Measurements from ENCODE around the gene COX7A2L. TPM values are rescaled to one million over a fixed set of nuclear protein-coding genes. Genes with fewer than 3 reads are reported as not detected.
"Not testable (repeated sequence)": the region's sequence is repeated elsewhere in the genome, so short reads cannot be mapped to it uniquely, and the experiment has no call there.

COX7A2L gene
- total RNA-seq, 4 donors from 2014 or later, result 98.7 to 129 (median 119) TPM

- Histone ChIP-seq H3K27me3 (no peaks in the 10 kb centered on the region), H3K27ac (no peak overlapping the region), H3K9me3 (no peaks in the 10 kb centered on the region), H3K36me3 (peaks cover 4 to 5% of the 10 kb centered on the region in 2 donors), H3K4me1 (peaks cover 17 to 18% of the 10 kb centered on the region in 2 donors), H3K4me3 (replicated peaks in 1 of 3) (no peak overlapping the region)
- TF ChIP-seq, protein P1, sequence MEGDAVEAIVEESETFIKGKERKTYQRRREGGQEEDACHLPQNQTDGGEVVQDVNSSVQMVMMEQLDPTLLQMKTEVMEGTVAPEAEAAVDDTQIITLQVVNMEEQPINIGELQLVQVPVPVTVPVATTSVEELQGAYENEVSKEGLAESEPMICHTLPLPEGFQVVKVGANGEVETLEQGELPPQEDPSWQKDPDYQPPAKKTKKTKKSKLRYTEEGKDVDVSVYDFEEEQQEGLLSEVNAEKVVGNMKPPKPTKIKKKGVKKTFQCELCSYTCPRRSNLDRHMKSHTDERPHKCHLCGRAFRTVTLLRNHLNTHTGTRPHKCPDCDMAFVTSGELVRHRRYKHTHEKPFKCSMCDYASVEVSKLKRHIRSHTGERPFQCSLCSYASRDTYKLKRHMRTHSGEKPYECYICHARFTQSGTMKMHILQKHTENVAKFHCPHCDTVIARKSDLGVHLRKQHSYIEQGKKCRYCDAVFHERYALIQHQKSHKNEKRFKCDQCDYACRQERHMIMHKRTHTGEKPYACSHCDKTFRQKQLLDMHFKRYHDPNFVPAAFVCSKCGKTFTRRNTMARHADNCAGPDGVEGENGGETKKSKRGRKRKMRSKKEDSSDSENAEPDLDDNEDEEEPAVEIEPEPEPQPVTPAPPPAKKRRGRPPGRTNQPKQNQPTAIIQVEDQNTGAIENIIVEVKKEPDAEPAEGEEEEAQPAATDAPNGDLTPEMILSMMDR (IDR thresholded peaks at IDR 0.05), result no peak
- no peak for TF ChIP-seq POLR2A (IDR thresholded peaks at IDR 0.05)
- intact Hi-C loops (cut with DNase I), result loop anchor here (10.0 kb wide), 1 partner anchor 243 kb away; no protein-coding TSS in a partner anchor
- DNase-seq, result no peak
- WGBS, 2 donors, result 95 to 96% methylated on average over 28 of the region's 28 CpGs
Observed at GRCh38 chr2:42337846-42338566, 23.0 kb downstream of the COX7A2L start.

DNA sequence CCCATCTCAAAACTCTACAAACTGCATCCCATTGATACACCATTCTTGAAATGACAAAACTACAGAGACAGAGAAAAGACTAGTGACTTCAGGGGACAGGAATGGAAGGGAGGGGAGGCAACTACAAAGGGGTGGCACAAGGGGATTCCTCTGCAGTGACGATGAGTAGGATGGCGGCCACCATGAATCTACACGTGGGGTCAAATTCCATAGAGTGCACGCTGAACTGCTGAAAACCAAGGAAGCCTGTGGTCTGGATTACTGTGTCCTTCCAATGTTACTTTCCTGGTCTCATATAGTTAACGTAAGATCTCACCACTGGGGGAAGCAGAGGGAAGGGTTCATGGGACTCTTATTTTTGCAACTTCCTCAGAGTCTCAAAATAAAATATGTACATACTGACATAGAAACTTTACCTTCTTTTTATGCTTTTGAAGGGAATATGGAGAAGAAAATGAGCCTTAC, 23.6 kb downstream of the COX7A2L start:
- Histone ChIP-seq H3K36me3 (peaks cover 4 to 5% of the 10 kb centered on the region in 2 donors), H3K4me3 (replicated peaks in 1 of 3) (no peak overlapping the region), H3K9me3 (no peaks in the 10 kb centered on the region), H3K27ac (no peak overlapping the region), H3K4me1 (peaks cover 12 to 13% of the 10 kb centered on the region in 2 donors), H3K27me3 (no peaks in the 10 kb centered on the region)
- DNase-seq, result no peak
- intact Hi-C loops (cut with DNase I), result loop anchor here (10.0 kb wide), 1 partner anchor 243 kb away; no protein-coding TSS in a partner anchor
- WGBS, 2 donors, result 93 to 97% methylated on average over 5 of the region's 5 CpGs
- TF ChIP-seq POLR2A (IDR thresholded peaks at IDR 0.05), result no peak
- TF ChIP-seq, protein P1 (IDR thresholded peaks at IDR 0.05), result no peak

- WGBS, 2 donors, result 84 to 92% methylated on average over 9 of the region's 9 CpGs
- Histone ChIP-seq H3K9me3 (no peaks in the 10 kb centered on the region), H3K4me1 (peaks cover 3 to 4% of the 10 kb centered on the region in 2 donors), H3K36me3 (peaks cover 4 to 9% of the 10 kb centered on the region in 2 donors), H3K27me3 (no peaks in the 10 kb centered on the region), H3K4me3 (replicated peaks in 1 of 3) (no peak overlapping the region), H3K27ac (no peak overlapping the region)
- DNase-seq, result no peak
- intact Hi-C loops (cut with DNase I), result loop anchor here (10.0 kb wide), 1 partner anchor 242 kb away; no protein-coding TSS in a partner anchor
- no peak for TF ChIP-seq POLR2A (IDR thresholded peaks at IDR 0.05)
- TF ChIP-seq, protein P1 (IDR thresholded peaks at IDR 0.05), result no peak
Observed at GRCh38 chr2:42336361-42336965, 24.6 kb downstream of the COX7A2L start.

- H3K4me1 ChIP-seq, result no peaks in the 10 kb centered on the region
- intact Hi-C loops (cut with DNase I), result loop anchor here (10.0 kb wide), 1 partner anchor 241 kb away; no protein-coding TSS in a partner anchor
- no peak overlapping the region for H3K4me3 ChIP-seq (replicated peaks in 1 of 3)
- 95 to 98% methylated on average over 10 of the region's 10 CpGs for WGBS, 2 donors
- H3K27ac ChIP-seq, result no peak overlapping the region
- H3K36me3 ChIP-seq, result peaks cover 4 to 10% of the 10 kb centered on the region in 2 donors
- no peaks in the 10 kb centered on the region for H3K27me3 ChIP-seq
- H3K9me3 ChIP-seq, result no peaks in the 10 kb centered on the region
- no peak for DNase-seq
- TF ChIP-seq, protein P1 (IDR thresholded peaks at IDR 0.05), result no peak
- no peak for TF ChIP-seq POLR2A (IDR thresholded peaks at IDR 0.05)
Observed at GRCh38 chr2:42335514-42336104, 25.4 kb downstream of the COX7A2L start.

GRCh38 chr2:42334865-42335264, 26.2 kb downstream of the COX7A2L start:
- not testable (repeated sequence) for H3K4me3 ChIP-seq (replicated peaks in 1 of 3); H3K9me3 ChIP-seq; DNase-seq

More at GRCh38 chr2:42334865-42335264, 26.2 kb downstream of the COX7A2L start:
- H3K36me3 ChIP-seq, result peaks cover 7 to 13% of the 10 kb centered on the region in 2 donors
- intact Hi-C loops (cut with DNase I), result loop anchor here (10.0 kb wide), 1 partner anchor 240 kb away; no protein-coding TSS in a partner anchor
- H3K27ac ChIP-seq, H3K27me3 ChIP-seq, H3K4me1 ChIP-seq: not testable (repeated sequence)
- WGBS, 2 donors, result 95 to 96% methylated on average over 6 of the region's 6 CpGs
